CD14-positive monocyte (primary cell): Measurements from ENCODE around the gene MED13L. TPM values are rescaled to one million over a fixed set of nuclear protein-coding genes. Genes with fewer than 3 reads are reported as not detected.
A peak's percentile ranks its signal among the peaks of the same experiment; 100 is the strongest.

ENCODE experiments used
- DNase-seq, 3 donors: peaks; one replicate each; pipeline ENCODE4 v3.0.0-alpha.2; 2011 to 2022
- H2AFZ ChIP-seq: 2 replicates; pipeline ENCODE4 v1.6.0; 2012; ENCODE audit warnings: mild to moderate bottlenecking, low read depth, low read length, inconsistent platforms; ENCODE audit not compliant: insufficient read depth, poor library complexity, severe bottlenecking
- H3K27ac ChIP-seq, 2 donors: 1 replicate in 1 of 2; 2 replicates in 1 of 2; pipeline ENCODE4 v1.5.1; 2012 to 2013; ENCODE audit warnings: low read length in 2 of 2, control low read depth in 1 of 2, inconsistent platforms in 1 of 2, low read depth in 1 of 2, mild to moderate bottlenecking in 1 of 2
- H3K27me3 ChIP-seq, 2 donors: one replicate each; pipeline versions ENCODE4 v1.6.0 to v1.6.1; 2011 to 2013; ENCODE audit warnings: low read length in 2 of 2; ENCODE audit not compliant: control insufficient read depth in 2 of 2, insufficient read depth in 2 of 2
- H3K36me3 ChIP-seq, 2 donors: replicated peaks in 1 of 2; 1 replicate in 1 of 2; 2 replicates in 1 of 2; pipeline versions ENCODE4 v1.5.1 to v1.6.1; 2012 to 2013; ENCODE audit warnings: low read length in 2 of 2, control low read depth in 1 of 2, inconsistent platforms in 1 of 2, mild to moderate bottlenecking in 1 of 2; ENCODE audit not compliant: insufficient read depth in 2 of 2, control insufficient read depth in 1 of 2
- H3K4me1 ChIP-seq, 2 donors: 1 replicate in 1 of 2; 2 replicates in 1 of 2; pipeline versions ENCODE4 v1.5.1 to v1.6.1; 2012 to 2013; ENCODE audit warnings: low read length in 2 of 2, control low read depth in 1 of 2, inconsistent platforms in 1 of 2, mild to moderate bottlenecking in 1 of 2, moderate library complexity in 1 of 2; ENCODE audit not compliant: insufficient read depth in 2 of 2, control insufficient read depth in 1 of 2
- H3K4me2 ChIP-seq: replicated peaks from 2 replicates; pipeline ENCODE3; 2012; ENCODE audit warnings: low read length, moderate library complexity, mild to moderate bottlenecking; ENCODE audit not compliant: poor library complexity, severe bottlenecking; ENCODE audit errors: extremely low read depth
- H3K4me3 ChIP-seq, 3 experiments: fragments of 200-600 bp in 1 of 3; sonication (generic) in 1 of 3; replicated peaks in 1 of 3; 1 replicate in 2 of 3; 2 replicates in 1 of 3; pipeline ENCODE4 v1.5.1; 2011 to 2013; ENCODE audit warnings: low read length in 3 of 3, mild to moderate bottlenecking in 3 of 3, control low read depth in 2 of 3, low read depth in 2 of 3, inconsistent platforms in 1 of 3, moderate library complexity in 1 of 3
- H3K79me2 ChIP-seq: 2 replicates; pipeline ENCODE4 v1.6.0; 2012; ENCODE audit warnings: mild to moderate bottlenecking, control low read depth, inconsistent platforms, low read length, moderate library complexity; ENCODE audit not compliant: insufficient read depth
- H3K9ac ChIP-seq: 2 replicates; pipeline ENCODE4 v1.6.0; 2017; ENCODE audit warnings: low read length, mild to moderate bottlenecking; ENCODE audit not compliant: insufficient read depth, poor library complexity, severe bottlenecking
- H3K9me3 ChIP-seq, 2 donors: replicated peaks in 1 of 2; 1 replicate in 1 of 2; 2 replicates in 1 of 2; pipeline versions ENCODE4 v1.5.1 to v1.6.1; 2012 to 2013; ENCODE audit warnings: low read length in 2 of 2, control low read depth in 1 of 2; ENCODE audit not compliant: control insufficient read depth in 1 of 2, insufficient read depth in 1 of 2
- H4K20me1 ChIP-seq: 2 replicates; pipeline ENCODE4 v1.6.0; 2012; ENCODE audit warnings: mild to moderate bottlenecking, low read length, control low read depth, moderate library complexity; ENCODE audit not compliant: insufficient read depth
- H3K27ac Mint-ChIP-seq, 7 donors: one replicate each; pipeline ENCODE4 v1.8.0; 2020; ENCODE audit warnings: mild to moderate bottlenecking in 7 of 7, mixed read lengths in 7 of 7, moderate library complexity in 6 of 7, inconsistent platforms in 2 of 7
- H3K27me3 Mint-ChIP-seq, 3 donors: one replicate each; pipeline ENCODE4 v1.8.0; 2021 to 2022; ENCODE audit warnings: low read depth in 3 of 3, mild to moderate bottlenecking in 3 of 3, mixed read lengths in 3 of 3, moderate library complexity in 3 of 3, inconsistent platforms in 1 of 3
- H3K36me3 Mint-ChIP-seq, 2 donors: one replicate each; pipeline ENCODE4 v1.8.0; 2020; ENCODE audit warnings: mixed read lengths in 2 of 2, inconsistent platforms in 1 of 2, mild to moderate bottlenecking in 1 of 2
- H3K4me1 Mint-ChIP-seq: one replicate; pipeline ENCODE4 v1.8.0; 2020; ENCODE audit warnings: mild to moderate bottlenecking, mixed read lengths
- H3K4me3 Mint-ChIP-seq, 2 donors: one replicate each; pipeline ENCODE4 v1.8.0; 2020; ENCODE audit warnings: mild to moderate bottlenecking in 2 of 2, mixed read lengths in 2 of 2, moderate library complexity in 1 of 2
- H3K9me3 Mint-ChIP-seq, 7 donors: one replicate each; pipeline ENCODE4 v1.8.0; 2020 to 2022; ENCODE audit warnings: mixed read lengths in 7 of 7, mild to moderate bottlenecking in 6 of 7, moderate library complexity in 6 of 7, inconsistent platforms in 2 of 7
- WGBS: methylation state at CpG from one replicate; pipeline ENCODE4 v1.1.5; 2013; ENCODE audit warnings: missing lambda C conversion rate; ENCODE audit not compliant: insufficient coverage; 5-methylcytosine and 5-hydroxymethylcytosine counted together
- intact Hi-C, 2 donors: fragments of 100-400 bp; cut with micrococcal nuclease; formaldehyde crosslinking; loops; one replicate each; pipeline versions ENCODE4 v1.15.0 to v1.15.1; 2023
- polyA plus RNA-seq, 3 donors: library from polyadenylated mRNA; depleted of rRNA in 1 of 3; unstranded in 2 of 3; stranded (reverse) in 1 of 3; fragments of 300-500 nt in 2 of 3; fragments of >200 nt in 1 of 3; fragmentation: Illumina TruSeq in 2 of 3; gene quantifications; 1 replicate in 2 of 3; 2 replicates in 1 of 3; pipeline ENCODE4 v1.2.3, GENCODE V29; 2012 to 2021
- TF ChIP-seq, protein P1 (sequence below): fragments of 200-600 bp; IDR thresholded peaks from one replicate; pipeline ENCODE4 v1.8.0; 2022; ENCODE audit warnings: antibody characterized with exemption, mild to moderate bottlenecking

MED13L gene
- polyA plus RNA-seq, 3 donors = 4.4 to 42.0 (median 7.5) TPM

DNA sequence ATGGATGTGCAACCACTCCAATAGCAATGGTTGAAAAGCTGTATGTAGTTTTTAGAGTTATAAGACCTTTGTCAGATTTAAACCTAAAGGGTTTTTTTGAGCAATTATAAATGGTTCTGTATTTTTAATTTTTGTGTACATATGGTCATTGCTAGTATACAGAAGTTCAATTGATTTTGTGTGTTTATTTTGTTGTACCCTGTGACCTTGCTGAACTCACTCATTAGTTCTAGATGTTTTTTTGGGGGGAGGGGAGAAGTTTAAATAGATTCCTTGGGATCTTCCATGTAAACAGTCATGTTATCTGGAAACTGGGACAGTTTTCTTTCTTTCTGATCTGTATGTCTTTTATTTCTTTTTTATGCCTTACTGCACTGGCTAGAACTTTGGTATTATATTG lies 87.8 kb downstream of the MED13L start:
- Mint-ChIP-seq H3K4me3 (no peak overlapping the region), H3K36me3 (peaks cover 2 to 18% of the 10 kb centered on the region in 2 donors), H3K27me3 (no peaks in the 10 kb centered on the region), H3K9me3 (no peaks in the 10 kb centered on the region), H3K27ac (peak overlapping the region in 1 of 7 donors; percentile 11), H3K4me1 (peaks cover 69% of the 10 kb centered on the region)
- Histone ChIP-seq H4K20me1 (peaks cover 100% of the 10 kb centered on the region), H3K4me1 (peaks cover 36 to 50% of the 10 kb centered on the region in 2 donors), H2AFZ (no peak overlapping the region), H3K79me2 (peaks cover 100% of the 10 kb centered on the region), H3K36me3 (no peaks in the 10 kb centered on the region), H3K27ac (no peak overlapping the region), H3K9ac (no peak overlapping the region), H3K9me3 (no peaks in the 10 kb centered on the region), H3K27me3 (no peaks in the 10 kb centered on the region), H3K4me2 (no peak overlapping the region), H3K4me3 (no peak overlapping the region)
- TF ChIP-seq, protein P1, sequence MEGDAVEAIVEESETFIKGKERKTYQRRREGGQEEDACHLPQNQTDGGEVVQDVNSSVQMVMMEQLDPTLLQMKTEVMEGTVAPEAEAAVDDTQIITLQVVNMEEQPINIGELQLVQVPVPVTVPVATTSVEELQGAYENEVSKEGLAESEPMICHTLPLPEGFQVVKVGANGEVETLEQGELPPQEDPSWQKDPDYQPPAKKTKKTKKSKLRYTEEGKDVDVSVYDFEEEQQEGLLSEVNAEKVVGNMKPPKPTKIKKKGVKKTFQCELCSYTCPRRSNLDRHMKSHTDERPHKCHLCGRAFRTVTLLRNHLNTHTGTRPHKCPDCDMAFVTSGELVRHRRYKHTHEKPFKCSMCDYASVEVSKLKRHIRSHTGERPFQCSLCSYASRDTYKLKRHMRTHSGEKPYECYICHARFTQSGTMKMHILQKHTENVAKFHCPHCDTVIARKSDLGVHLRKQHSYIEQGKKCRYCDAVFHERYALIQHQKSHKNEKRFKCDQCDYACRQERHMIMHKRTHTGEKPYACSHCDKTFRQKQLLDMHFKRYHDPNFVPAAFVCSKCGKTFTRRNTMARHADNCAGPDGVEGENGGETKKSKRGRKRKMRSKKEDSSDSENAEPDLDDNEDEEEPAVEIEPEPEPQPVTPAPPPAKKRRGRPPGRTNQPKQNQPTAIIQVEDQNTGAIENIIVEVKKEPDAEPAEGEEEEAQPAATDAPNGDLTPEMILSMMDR = no peak
- intact Hi-C loops = no loop called here
- no peak for DNase-seq

- H3K79me2 ChIP-seq = peaks cover 100% of the 10 kb centered on the region
- WGBS = 27% methylated on average over 2 of the region's 3 CpGs
Measured at GRCh38 chr12:116188581-116188980, 88.9 kb downstream of the MED13L start.

More at GRCh38 chr12:116188581-116188980, 88.9 kb downstream of the MED13L start:
- H3K4me3 ChIP-seq = no peak overlapping the region
- peaks cover 44 to 61% of the 10 kb centered on the region in 2 donors for H3K4me1 ChIP-seq
- no peak overlapping the region for H3K4me3 Mint-ChIP-seq
- H3K4me2 ChIP-seq = no peak overlapping the region
- H3K27me3 ChIP-seq = no peaks in the 10 kb centered on the region
- H3K36me3 ChIP-seq = no peaks in the 10 kb centered on the region
- H3K4me1 Mint-ChIP-seq = peaks cover 75% of the 10 kb centered on the region
- H3K9me3 ChIP-seq = no peaks in the 10 kb centered on the region
- no peak for DNase-seq
- peaks cover 100% of the 10 kb centered on the region for H4K20me1 ChIP-seq
- no peaks in the 10 kb centered on the region for H3K27me3 Mint-ChIP-seq
- no peaks in the 10 kb centered on the region for H3K9me3 Mint-ChIP-seq
- no peak overlapping the region for H3K27ac ChIP-seq
- TF ChIP-seq, protein P1 = no peak
- intact Hi-C loops = no loop called here
- peak overlapping the region in 3 of 7 donors; percentile 43 to 83 (median 73) for H3K27ac Mint-ChIP-seq
- H2AFZ ChIP-seq = no peak overlapping the region
- peaks cover 2 to 18% of the 10 kb centered on the region in 2 donors for H3K36me3 Mint-ChIP-seq
- H3K9ac ChIP-seq = no peak overlapping the region
